ENCODE measurements around the gene IFNA4.

Gene IFNA4

GRCh38 chr9:21165516-21165915 lies 21.9 kb downstream of the IFNA4 start:
- DNase-seq, result no peak

GRCh38 chr9:21160178-21160577 lies 27.2 kb downstream of the IFNA4 start:
- DNase-seq, result peak; percentile 35

GRCh38 chr9:21155501-21155900 lies 31.9 kb downstream of the IFNA4 start:
- DNase-seq, result peak; percentile 7

- peak; percentile 15 for DNase-seq
These were observed 33.3 kb downstream of the IFNA4 start for GRCh38 chr9:21154018-21154608.

- peak; percentile 11 for DNase-seq
These were observed 33.9 kb downstream of the IFNA4 start for GRCh38 chr9:21153336-21154017.

GRCh38 chr9:21144603-21145002 lies 42.8 kb downstream of the IFNA4 start:
- DNase-seq, result no peak

GRCh38 chr9:21141427-21141882 lies 45.9 kb downstream of the IFNA4 start, which contains the start of gene IFNW1:
TSS of gene IFNW1 (minus strand) at chr9:21141832. CDS start at chr9:21141570, 262 bp downstream.
- DNase-seq, result no peak

- no peak for DNase-seq
These were observed 50.4 kb downstream of the IFNA4 start for GRCh38 chr9:21137020-21137419.

All from fibroblast of skin of right biceps (primary cell).